Ovary (tissue), 9 donors: ENCODE measurements around the gene TFEC. TPM values are rescaled to one million over a fixed set of nuclear protein-coding genes. Genes with fewer than 3 reads are reported as not detected.

Experiments
- DNase-seq, 5 donors: peaks; one replicate each; pipeline ENCODE4 v3.0.0-alpha.2; 2019 to 2020
- H3K27ac ChIP-seq, 2 donors: fragments of 200-600 bp; one replicate each; pipeline versions ENCODE4 v1.5.1 to v1.8.0; 2019 to 2022
- H3K27me3 ChIP-seq: fragments of 200-600 bp; one replicate; pipeline ENCODE4 v1.8.0; 2022
- H3K36me3 ChIP-seq: fragments of 200-600 bp; sonication (generic); one replicate; pipeline ENCODE4 v1.5.1; 2019
- H3K4me1 ChIP-seq: one replicate; pipeline ENCODE4 v1.8.1; 2013; ENCODE audit warnings: mild to moderate bottlenecking, moderate library complexity; ENCODE audit not compliant: insufficient read depth
- H3K4me3 ChIP-seq: fragments of 200-600 bp; sonication (generic); one replicate; pipeline ENCODE4 v1.5.1; 2017
- H3K9me3 ChIP-seq, 2 donors: fragments of 200-600 bp in 1 of 2; sonication (generic) in 1 of 2; one replicate each; pipeline versions ENCODE4 v1.5.1 to v1.8.1; 2013 to 2019; ENCODE audit warnings: mild to moderate bottlenecking in 1 of 2, moderate library complexity in 1 of 2
- CTCF ChIP-seq, 3 donors: fragments of 450-650 bp in 2 of 3; fragments of 200-600 bp in 1 of 3; IDR thresholded peaks; one replicate each; pipeline versions ENCODE4 v1.5.1 to v1.8.0; 2016 to 2022; ENCODE audit warnings: antibody characterized with exemption in 3 of 3, mild to moderate bottlenecking in 1 of 3
- EP300 ChIP-seq: sonication (generic); formaldehyde crosslinking; IDR thresholded peaks from one replicate; pipeline ENCODE4 v1.6.1; 2017; ENCODE audit warnings: antibody characterized with exemption
- POLR2A ChIP-seq: fragments of 450-650 bp; IDR thresholded peaks from one replicate; pipeline ENCODE4 v1.6.1; 2017; ENCODE audit warnings: antibody characterized with exemption, mild to moderate bottlenecking, moderate library complexity
- WGBS, 3 donors: extraction: QIAGEN DNeasy Blood & Tissue Kit in 1 of 3; methylation state at CpG; one replicate each; pipeline versions ENCODE4 v1.1.5 to v1.1.7; 2013 to 2017; 5-methylcytosine and 5-hydroxymethylcytosine counted together
- intact Hi-C, 4 donors: fragments of 100-400 bp; cut with DNase I; formaldehyde crosslinking; loops; one replicate each; pipeline versions ENCODE4 v1.11.0 to v1.15.1; 2022 to 2023
- polyA plus RNA-seq, 2 donors: library from polyadenylated mRNA; stranded (reverse); fragments of 200-250 nt in 1 of 2; fragments of 350-450 nt in 1 of 2; fragmentation: Illumina TruSeq in 1 of 2; extraction: RNeasy Lipid Tissue Mini Kit (QIAGEN cat#74804) in 1 of 2; gene quantifications; one replicate each; pipeline ENCODE4 v1.2.3, GENCODE V29; 2013 to 2014
- total RNA-seq, 7 donors: library from RNA; depleted of rRNA in 2 of 7; stranded (reverse); fragments of >200 nt in 2 of 7; fragmentation: NEBNext Ultra II Directional in 3 of 7; extraction: Animal tissue kit (Norgen Biotek cat#: 25700) in 3 of 7; gene quantifications; one replicate each; pipeline versions ENCODE4 v1.1.0 to v1.2.4, GENCODE V29; 2016 to 2023
- donor health status: DM: no; HTN: no; CAD: no; lungs with moderate emphysema.
- donor health status: DM: no; HTN: no; CAD: no.
- donor health status: Bipolar disorder and iron deficiency.
- donor health status: DM: yes; HTN: yes; CAD: no.
- donor health status: DM: no; HTN: no; CAD: no.
- donor health status: DM: yes; HTN: yes; CAD: no.

TFEC gene
- total and polyA plus RNA-seq, 9 donors, result 0.52 to 7.6 (median 1.8) TPM

- Histone ChIP-seq H3K27ac (no peak overlapping the region), H3K4me1 (no peaks in the 10 kb centered on the region), H3K36me3 (no peaks in the 10 kb centered on the region), H3K9me3 (no peaks in the 10 kb centered on the region), H3K27me3 (no peaks in the 10 kb centered on the region), H3K4me3 (no peak overlapping the region)
- WGBS, 3 donors, result 88 to 94% (median 93%) methylated on average over 3 of the region's 3 CpGs
- intact Hi-C loops, result no loop called here
- no peak for DNase-seq
- TF ChIP-seq EP300 (no peak), POLR2A (no peak), CTCF (IDR thresholded peaks at IDR 0.05) (no peak)
Measured at GRCh38 chr7:115889669-115889984, 140.9 kb downstream of the TFEC start.

GRCh38 chr7:115888981-115889668 lies 141.4 kb downstream of the TFEC start:
- Histone ChIP-seq H3K36me3 (no peaks in the 10 kb centered on the region), H3K4me3 (no peak overlapping the region), H3K27me3 (no peaks in the 10 kb centered on the region), H3K4me1 (no peaks in the 10 kb centered on the region), H3K27ac (no peak overlapping the region), H3K9me3 (no peaks in the 10 kb centered on the region)
- no peak for TF ChIP-seq POLR2A
- no peak for TF ChIP-seq EP300
- no peak for TF ChIP-seq CTCF (IDR thresholded peaks at IDR 0.05)
- intact Hi-C loops, result no loop called here
- DNase-seq, result no peak
- 81 to 89% (median 88%) methylated on average over 11 of the region's 11 CpGs for WGBS, 3 donors

- DNase-seq, result no peak
- H3K4me1 ChIP-seq, result no peaks in the 10 kb centered on the region
- no peak for TF ChIP-seq EP300
- TF ChIP-seq POLR2A, result no peak
- no peak for TF ChIP-seq CTCF (IDR thresholded peaks at IDR 0.05)
- H3K9me3 ChIP-seq, result no peaks in the 10 kb centered on the region
- no peaks in the 10 kb centered on the region for H3K36me3 ChIP-seq
- no peak overlapping the region for H3K4me3 ChIP-seq
- intact Hi-C loops, result no loop called here
- H3K27me3 ChIP-seq, result peaks cover 4% of the 10 kb centered on the region
- H3K27ac ChIP-seq, result no peak overlapping the region
- 73 to 79% (median 74%) methylated on average over 2 of the region's 2 CpGs for WGBS, 3 donors
Measured at GRCh38 chr7:115885550-115885949, 145.0 kb downstream of the TFEC start.

Other genes with a start within 250 kb of the TFEC start
- 10 to 100 TPM in 4 of 7 donors, 1 to 10 TPM in 3; 6.0 to 52.3 (median 11.0) TPM for gene TES, start 179.8 kb upstream of the TFEC start, total RNA-seq
- gene TES, start 179.8 kb upstream of the TFEC start, polyA plus RNA-seq, result 10 to 100 TPM; 11.1 to 65.0 TPM